Panc1 (cell line): Measurements from ENCODE around the gene GCNA.

Experiments
- POLR2AphosphoS5 ChIP-seq: IDR thresholded peaks from 2 replicates; pipeline ENCODE4 v1.6.1; 2012; ENCODE audit warnings: mild to moderate bottlenecking, low read depth, low read length, moderate library complexity
- TF ChIP-seq, protein P1 (sequence below): fragments of 450-650 bp; IDR thresholded peaks from 2 replicates; pipeline ENCODE4 v1.5.1; 2017; ENCODE audit warnings: mild to moderate bottlenecking

DNA sequence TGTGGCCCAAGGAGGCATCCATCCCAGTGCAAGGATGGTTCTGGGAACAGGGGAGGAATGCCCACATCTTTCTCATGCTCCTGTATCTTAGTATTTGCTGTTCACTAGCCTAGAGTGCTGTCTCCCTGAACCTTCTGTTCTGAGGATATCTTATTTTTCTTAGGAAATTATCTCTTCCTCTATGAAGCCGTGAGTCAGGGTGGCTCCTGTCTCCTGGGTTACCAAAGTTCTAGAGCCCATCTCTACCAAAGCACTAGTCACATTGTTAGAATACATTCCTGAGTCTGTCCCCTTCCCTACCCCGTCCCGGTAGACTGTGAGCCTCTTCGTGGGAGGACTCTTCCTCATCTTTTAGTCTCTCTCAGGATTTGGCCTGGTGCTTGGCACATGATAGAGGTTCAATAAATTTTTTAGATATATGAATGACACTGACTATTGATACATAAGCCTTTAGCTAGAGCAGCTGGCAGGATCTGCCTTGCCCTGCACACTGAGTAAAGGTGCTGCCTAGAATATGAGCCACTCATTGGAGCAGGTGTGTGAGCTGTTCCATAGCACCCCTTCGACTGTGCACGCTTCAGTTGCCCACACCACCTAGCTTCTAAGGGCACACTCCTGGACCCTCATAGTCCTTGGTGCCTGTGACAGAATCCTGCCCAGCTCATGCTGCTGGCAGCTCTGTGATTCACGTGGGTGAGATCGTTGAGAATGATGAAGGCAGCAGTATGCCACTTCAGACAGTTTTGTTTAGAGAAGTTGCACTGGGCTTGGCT lies 26.7 kb downstream of the GCNA start:
- TF ChIP-seq, protein P1, sequence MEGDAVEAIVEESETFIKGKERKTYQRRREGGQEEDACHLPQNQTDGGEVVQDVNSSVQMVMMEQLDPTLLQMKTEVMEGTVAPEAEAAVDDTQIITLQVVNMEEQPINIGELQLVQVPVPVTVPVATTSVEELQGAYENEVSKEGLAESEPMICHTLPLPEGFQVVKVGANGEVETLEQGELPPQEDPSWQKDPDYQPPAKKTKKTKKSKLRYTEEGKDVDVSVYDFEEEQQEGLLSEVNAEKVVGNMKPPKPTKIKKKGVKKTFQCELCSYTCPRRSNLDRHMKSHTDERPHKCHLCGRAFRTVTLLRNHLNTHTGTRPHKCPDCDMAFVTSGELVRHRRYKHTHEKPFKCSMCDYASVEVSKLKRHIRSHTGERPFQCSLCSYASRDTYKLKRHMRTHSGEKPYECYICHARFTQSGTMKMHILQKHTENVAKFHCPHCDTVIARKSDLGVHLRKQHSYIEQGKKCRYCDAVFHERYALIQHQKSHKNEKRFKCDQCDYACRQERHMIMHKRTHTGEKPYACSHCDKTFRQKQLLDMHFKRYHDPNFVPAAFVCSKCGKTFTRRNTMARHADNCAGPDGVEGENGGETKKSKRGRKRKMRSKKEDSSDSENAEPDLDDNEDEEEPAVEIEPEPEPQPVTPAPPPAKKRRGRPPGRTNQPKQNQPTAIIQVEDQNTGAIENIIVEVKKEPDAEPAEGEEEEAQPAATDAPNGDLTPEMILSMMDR = no peak
- no peak for TF ChIP-seq POLR2AphosphoS5
